HepG2 (cell line): ENCODE data around the gene CYTH1. TPM values are rescaled to one million over a fixed set of nuclear protein-coding genes. Genes with fewer than 3 reads are reported as not detected.
A peak's percentile ranks its signal among the peaks of the same experiment; 100 is the strongest.

Experiments
- ATAC-seq: fragments of 200-7000 bp; cut with Tn5 transposase; 3 replicates; pipeline ENCODE4 v1.9.1; 2020; ENCODE audit warnings: mild to moderate bottlenecking, moderate library complexity
- BruUV-seq: library from RNA; stranded (reverse); fragments of 400-500 nt; replicated peaks from 2 replicates; lab custom pipeline; 2021; lab: Mats Ljungman, UMichigan
- CTCF ChIA-PET: fragments of 300-600 bp; formaldehyde crosslinking; extraction: SDS; loops from one replicate; lab custom pipeline; 2021; ENCODE audit warnings: low total read pairs, inconsistent platforms, low intra/inter-chr PET ratio; lab: Yijun Ruan, JAX
- POLR2A ChIA-PET: fragments of 350-600 bp; sonication (Branson Sonifier 250); formaldehyde crosslinking; loops from one replicate; lab custom pipeline; 2020; ENCODE audit warnings: antibody characterized with exemption, inconsistent platforms; lab: Yijun Ruan, JAX
- DNase-seq: peaks from one replicate; pipeline ENCODE4 v3.0.0-alpha.2; 2015; ENCODE audit warnings: low spot score
- FAIRE-seq: peaks from 3 replicates; lab custom pipeline; 2011; peaks lifted over from hg19 to GRCh38; lab: Jason Lieb, UNC
- H2AFZ ChIP-seq: one replicate; pipeline ENCODE4 v1.6.1; 2011; ENCODE audit warnings: low read length, inconsistent platforms
- H3K27ac ChIP-seq: fragments of 300-600 bp; 3 replicates; pipeline ENCODE4 v1.8.0; 2011; ENCODE audit warnings: mixed run types, mild to moderate bottlenecking, mixed read lengths, low read length, inconsistent platforms; ENCODE audit not compliant: insufficient read depth; ENCODE audit errors: extremely low read length
- H3K27me3 ChIP-seq, 2 experiments: fragments of 200-600 bp in 1 of 2; 2 replicates in 1 of 2; 3 replicates in 1 of 2; pipeline versions ENCODE4 v1.6.0 to v1.8.0; 2011; ENCODE audit warnings: low read length in 2 of 2, mild to moderate bottlenecking in 2 of 2, moderate library complexity in 2 of 2, inconsistent platforms in 1 of 2; ENCODE audit not compliant: insufficient read depth in 2 of 2, control insufficient read depth in 1 of 2
- H3K36me3 ChIP-seq, 2 experiments: fragments of 200-600 bp in 1 of 2; replicated peaks in 1 of 2; 2 replicates in 1 of 2; 3 replicates in 1 of 2; pipeline versions ENCODE4 v1.5.1 to v1.8.0; 2011; ENCODE audit warnings: low read length in 2 of 2, inconsistent platforms in 1 of 2; ENCODE audit not compliant: insufficient read depth in 2 of 2, control insufficient read depth in 1 of 2
- H3K4me1 ChIP-seq: 2 replicates; pipeline ENCODE4 v1.5.1; 2012; ENCODE audit warnings: low read length, inconsistent platforms; ENCODE audit not compliant: insufficient read depth
- H3K4me2 ChIP-seq: 2 replicates; pipeline ENCODE4 v1.6.0; 2011; ENCODE audit warnings: low read depth, low read length, inconsistent platforms
- H3K4me3 ChIP-seq, 3 experiments: fragments of 200-600 bp in 1 of 3; sonication (generic), shearing (Covaris generic) in 1 of 3; replicated peaks in 1 of 3; 2 replicates each; pipeline ENCODE4 v1.5.1; 2011 to 2016; ENCODE audit warnings: low read length in 3 of 3, inconsistent platforms in 2 of 3, low read depth in 2 of 3, mild to moderate bottlenecking in 2 of 3, control low read depth in 1 of 3, mixed read lengths in 1 of 3; ENCODE audit not compliant: insufficient read depth in 1 of 3
- H3K79me2 ChIP-seq: one replicate; pipeline ENCODE4 v1.6.1; 2011; ENCODE audit warnings: low read length, inconsistent platforms; ENCODE audit not compliant: insufficient read depth
- H3K9ac ChIP-seq: 2 replicates; pipeline ENCODE4 v1.6.0; 2011; ENCODE audit warnings: mild to moderate bottlenecking, low read depth, low read length, inconsistent platforms; ENCODE audit not compliant: insufficient read depth
- H3K9me3 ChIP-seq: 2 replicates; pipeline ENCODE4 v1.5.1; 2012; ENCODE audit warnings: mild to moderate bottlenecking, low read length
- H4K20me1 ChIP-seq: 2 replicates; pipeline ENCODE4 v1.6.0; 2011; ENCODE audit warnings: inconsistent platforms, mild to moderate bottlenecking, low read length, moderate library complexity; ENCODE audit not compliant: insufficient read depth
- GATAD2A ChIP-seq: IDR thresholded peaks from 2 replicates; pipeline ENCODE4 v1.6.1; 2016
- GLI4 ChIP-seq: sonication (generic); formaldehyde crosslinking; IDR thresholded peaks from 2 replicates; pipeline ENCODE4 v1.5.1; 2020; ENCODE audit warnings: missing genetic modification reagents, mild to moderate bottlenecking, moderate library complexity, borderline replicate concordance
- MTF1 ChIP-seq: sonication (generic); formaldehyde crosslinking; IDR thresholded peaks from 2 replicates; pipeline ENCODE4 v1.5.0; 2020; ENCODE audit warnings: missing genetic modification reagents
- SATB2 ChIP-seq: sonication (generic); formaldehyde crosslinking; IDR thresholded peaks from 2 replicates; pipeline ENCODE4 v1.5.0; 2020; ENCODE audit warnings: missing genetic modification reagents
- ZNF207 ChIP-seq: fragments of 450-650 bp; IDR thresholded peaks from 2 replicates; pipeline ENCODE4 v1.6.1; 2016; ENCODE audit warnings: antibody characterized with exemption, borderline replicate concordance
- ZNF331 ChIP-seq: sonication (generic); formaldehyde crosslinking; IDR thresholded peaks from 2 replicates; pipeline ENCODE4 v1.4.0; 2020; ENCODE audit warnings: missing genetic modification reagents
- ZNF460 ChIP-seq: sonication (generic); formaldehyde crosslinking; IDR thresholded peaks from 2 replicates; pipeline ENCODE4 v1.5.1; 2020; ENCODE audit warnings: missing genetic modification reagents, mild to moderate bottlenecking, borderline replicate concordance
- WGBS: methylation state at CpG from one replicate; pipeline ENCODE4 v1.1.6; 2017; ENCODE audit warnings: low lambda C conversion rate; 5-methylcytosine and 5-hydroxymethylcytosine counted together
- in situ Hi-C: cut with HindIII; loops from 2 replicates; pipeline ENCODE4 v1.10.0; 2017; ENCODE audit warnings: low pct_unique_long_range_greater_than_20kb; ENCODE audit not compliant: extremely low pct_ligation_motif_present
- intact Hi-C: fragments of 100-400 bp; cut with micrococcal nuclease; formaldehyde crosslinking; loops from one replicate; pipeline ENCODE4 v1.10.0; 2022; ENCODE audit not compliant: unreplicated experiment
- polyA plus RNA-seq, 8 experiments: library from polyadenylated mRNA; depleted of rRNA in 3 of 8; stranded (reverse) in 7 of 8; unstranded in 1 of 8; fragments of >200 nt; fragmentation: Illumina TruSeq in 4 of 8; extraction: Trizol in 4 of 8; gene quantifications; 2 replicates each; pipeline versions ENCODE4 v1.2.1 to v1.2.3, GENCODE V29; 2011 to 2016; ENCODE audit warnings: low read depth in 4 of 8, missing spikeins in 1 of 8, mixed read lengths in 1 of 8; ENCODE audit not compliant: insufficient read depth in 1 of 8
- total RNA-seq, 5 experiments: library from RNA; depleted of rRNA; stranded (reverse); fragments of >200 nt; fragmentation: Illumina TruSeq; extraction: Trizol; gene quantifications; 2 replicates each; pipeline ENCODE4 v1.2.3, GENCODE V29; 2016; ENCODE audit warnings: low read depth in 1 of 5
- TF ChIP-seq, protein P1 (sequence below): sonication (generic); formaldehyde crosslinking; IDR thresholded peaks from 2 replicates; pipeline ENCODE4 v1.4.0; 2020; ENCODE audit warnings: missing genetic modification reagents
- TF ChIP-seq, protein P2 (sequence below): sonication (generic); formaldehyde crosslinking; IDR thresholded peaks from 2 replicates; pipeline ENCODE4 v1.4.0; 2020; ENCODE audit warnings: mild to moderate bottlenecking, missing genetic modification reagents
- TF ChIP-seq, protein P3 (sequence below): sonication (generic); formaldehyde crosslinking; IDR thresholded peaks from 2 replicates; pipeline ENCODE4 v1.5.1; 2020; ENCODE audit warnings: mild to moderate bottlenecking, missing genetic modification reagents, moderate library complexity

Gene CYTH1
- total and polyA plus RNA-seq, 2 of the 13 experiments (the other 11 are each of a cell fraction or from before 2014, with no cell fraction given) = 20.1 to 48.9 TPM

DNA sequence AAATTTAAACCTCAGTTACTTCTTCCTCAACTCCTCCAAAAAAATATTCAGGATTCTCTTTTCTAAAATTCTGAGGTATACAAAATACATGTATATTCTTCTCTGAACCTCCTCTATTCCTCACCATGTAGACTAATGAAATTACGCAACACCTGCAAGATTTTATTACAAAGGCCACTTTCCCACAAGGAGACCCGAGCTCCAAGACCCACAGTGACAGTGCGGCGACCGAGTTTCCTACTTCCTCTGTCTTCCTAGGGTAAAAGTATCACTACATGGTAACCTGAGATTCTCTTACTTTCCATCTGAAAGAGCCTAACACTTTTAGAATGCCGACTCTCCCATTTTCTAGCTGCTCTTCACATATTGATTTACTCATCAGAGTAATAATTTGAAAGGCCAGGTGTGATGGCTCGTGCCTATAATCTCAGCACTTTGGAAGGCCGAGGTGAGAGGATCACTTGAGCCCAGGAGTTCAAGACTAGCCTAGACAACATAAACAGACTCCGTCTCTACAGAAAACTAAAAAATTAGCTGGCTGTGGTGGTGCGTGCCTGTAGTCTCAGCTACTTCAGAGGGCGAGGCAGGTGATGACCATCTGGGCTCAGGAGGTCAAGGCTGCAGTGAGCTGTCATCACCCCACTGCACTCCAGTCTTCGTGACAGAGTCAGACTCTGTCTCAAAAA, 35.7 kb downstream of the CYTH1 start (continued):
- no peak; the same call in 1 of the 2 replicates for TF ChIP-seq ZNF331 (CRISPR knock-in tag)
- no peak for TF ChIP-seq MTF1
- TF ChIP-seq, all 625 proteins: peak for 86

DNA sequence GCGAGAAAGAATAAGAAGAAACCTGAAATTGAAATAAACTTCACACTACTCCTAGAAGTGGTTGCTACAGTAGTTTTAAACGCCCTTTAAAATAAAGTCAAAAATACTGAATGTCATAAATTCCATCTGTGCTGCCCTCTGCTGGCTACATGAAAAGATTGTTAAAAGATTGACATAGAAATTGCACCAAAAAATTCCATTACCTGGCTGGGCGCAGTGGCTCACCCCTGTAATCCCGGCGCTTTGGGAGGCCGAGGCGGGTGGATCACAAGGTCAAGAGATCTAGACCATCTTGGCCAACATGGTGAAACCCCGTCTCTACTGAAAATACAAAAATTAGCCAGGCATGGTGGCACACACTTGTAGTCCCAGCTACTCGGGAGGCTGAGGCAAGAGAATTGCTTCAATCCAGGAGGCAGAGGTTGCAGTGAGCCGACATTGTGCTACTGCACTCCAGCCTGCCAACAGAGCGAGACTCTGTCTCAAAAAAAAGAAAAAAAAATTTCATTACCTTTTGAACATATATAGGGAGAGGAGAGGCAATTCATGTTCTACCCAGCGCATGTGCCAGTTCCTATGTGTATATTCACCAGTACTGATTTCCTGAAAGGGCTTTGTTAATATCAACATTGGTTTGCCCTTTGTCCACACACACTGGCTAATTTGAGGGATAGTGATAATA, 36.5 kb downstream of the CYTH1 start:
- FAIRE-seq = peak; percentile 53
- H3K79me2 ChIP-seq = peaks cover 67% of the 10 kb centered on the region
- H3K27me3 ChIP-seq = no peaks in the 10 kb centered on the region
- H3K4me1 ChIP-seq = peaks cover 65% of the 10 kb centered on the region
- CTCF ChIA-PET = interaction anchor here (0.6 to 2.0 kb wide), 2 partner anchors 107 to 248 kb away, joined by 3 to 15 read pairs; no protein-coding TSS in a partner anchor
- no peak overlapping the region for H3K9ac ChIP-seq
- peak overlapping the region; percentile 76 for H3K4me2 ChIP-seq
- H3K36me3 ChIP-seq = peaks cover 1 to 4% of the 10 kb centered on the region in 2 experiments; a peak in 3 of 5 replicates
- H4K20me1 ChIP-seq = peaks cover 2% of the 10 kb centered on the region; the same call in 1 of the 2 replicates
- in situ Hi-C loops (no loop called here), intact Hi-C loops (loop anchor here (2.0 to 5.0 kb wide), 2 partner anchors 37 to 249 kb away; partner anchors contain the start of gene CYTH1)
- POLR2A ChIA-PET = no interaction called here
- no peak overlapping the region for H3K4me3 ChIP-seq
- no TSS peak for BruUV-seq
- H2AFZ ChIP-seq = no peak overlapping the region
- no peaks in the 10 kb centered on the region for H3K9me3 ChIP-seq
- ATAC-seq = no peak
- 40% methylated on average over 12 of the region's 12 CpGs for WGBS
- peak; percentile 52 for DNase-seq
- peak overlapping the region; percentile 93 for H3K27ac ChIP-seq
- no peak for TF ChIP-seq ZNF207
- 0 out of 2 replicates have a peak, but pooled peaks have one; percentile 30 for TF ChIP-seq GLI4 (CRISPR knock-in tag)
- peak; percentile 78 for TF ChIP-seq ZNF460
- TF ChIP-seq, protein P1, sequence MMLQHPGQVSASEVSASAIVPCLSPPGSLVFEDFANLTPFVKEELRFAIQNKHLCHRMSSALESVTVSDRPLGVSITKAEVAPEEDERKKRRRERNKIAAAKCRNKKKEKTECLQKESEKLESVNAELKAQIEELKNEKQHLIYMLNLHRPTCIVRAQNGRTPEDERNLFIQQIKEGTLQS (CRISPR knock-in tag) = no peak
- TF ChIP-seq SATB2 (CRISPR knock-in tag) = no peak
- TF ChIP-seq, protein P2, sequence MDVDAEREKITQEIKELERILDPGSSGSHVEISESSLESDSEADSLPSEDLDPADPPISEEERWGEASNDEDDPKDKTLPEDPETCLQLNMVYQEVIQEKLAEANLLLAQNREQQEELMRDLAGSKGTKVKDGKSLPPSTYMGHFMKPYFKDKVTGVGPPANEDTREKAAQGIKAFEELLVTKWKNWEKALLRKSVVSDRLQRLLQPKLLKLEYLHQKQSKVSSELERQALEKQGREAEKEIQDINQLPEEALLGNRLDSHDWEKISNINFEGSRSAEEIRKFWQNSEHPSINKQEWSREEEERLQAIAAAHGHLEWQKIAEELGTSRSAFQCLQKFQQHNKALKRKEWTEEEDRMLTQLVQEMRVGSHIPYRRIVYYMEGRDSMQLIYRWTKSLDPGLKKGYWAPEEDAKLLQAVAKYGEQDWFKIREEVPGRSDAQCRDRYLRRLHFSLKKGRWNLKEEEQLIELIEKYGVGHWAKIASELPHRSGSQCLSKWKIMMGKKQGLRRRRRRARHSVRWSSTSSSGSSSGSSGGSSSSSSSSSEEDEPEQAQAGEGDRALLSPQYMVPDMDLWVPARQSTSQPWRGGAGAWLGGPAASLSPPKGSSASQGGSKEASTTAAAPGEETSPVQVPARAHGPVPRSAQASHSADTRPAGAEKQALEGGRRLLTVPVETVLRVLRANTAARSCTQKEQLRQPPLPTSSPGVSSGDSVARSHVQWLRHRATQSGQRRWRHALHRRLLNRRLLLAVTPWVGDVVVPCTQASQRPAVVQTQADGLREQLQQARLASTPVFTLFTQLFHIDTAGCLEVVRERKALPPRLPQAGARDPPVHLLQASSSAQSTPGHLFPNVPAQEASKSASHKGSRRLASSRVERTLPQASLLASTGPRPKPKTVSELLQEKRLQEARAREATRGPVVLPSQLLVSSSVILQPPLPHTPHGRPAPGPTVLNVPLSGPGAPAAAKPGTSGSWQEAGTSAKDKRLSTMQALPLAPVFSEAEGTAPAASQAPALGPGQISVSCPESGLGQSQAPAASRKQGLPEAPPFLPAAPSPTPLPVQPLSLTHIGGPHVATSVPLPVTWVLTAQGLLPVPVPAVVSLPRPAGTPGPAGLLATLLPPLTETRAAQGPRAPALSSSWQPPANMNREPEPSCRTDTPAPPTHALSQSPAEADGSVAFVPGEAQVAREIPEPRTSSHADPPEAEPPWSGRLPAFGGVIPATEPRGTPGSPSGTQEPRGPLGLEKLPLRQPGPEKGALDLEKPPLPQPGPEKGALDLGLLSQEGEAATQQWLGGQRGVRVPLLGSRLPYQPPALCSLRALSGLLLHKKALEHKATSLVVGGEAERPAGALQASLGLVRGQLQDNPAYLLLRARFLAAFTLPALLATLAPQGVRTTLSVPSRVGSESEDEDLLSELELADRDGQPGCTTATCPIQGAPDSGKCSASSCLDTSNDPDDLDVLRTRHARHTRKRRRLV (CRISPR knock-in tag) = no peak
- TF ChIP-seq, protein P3, sequence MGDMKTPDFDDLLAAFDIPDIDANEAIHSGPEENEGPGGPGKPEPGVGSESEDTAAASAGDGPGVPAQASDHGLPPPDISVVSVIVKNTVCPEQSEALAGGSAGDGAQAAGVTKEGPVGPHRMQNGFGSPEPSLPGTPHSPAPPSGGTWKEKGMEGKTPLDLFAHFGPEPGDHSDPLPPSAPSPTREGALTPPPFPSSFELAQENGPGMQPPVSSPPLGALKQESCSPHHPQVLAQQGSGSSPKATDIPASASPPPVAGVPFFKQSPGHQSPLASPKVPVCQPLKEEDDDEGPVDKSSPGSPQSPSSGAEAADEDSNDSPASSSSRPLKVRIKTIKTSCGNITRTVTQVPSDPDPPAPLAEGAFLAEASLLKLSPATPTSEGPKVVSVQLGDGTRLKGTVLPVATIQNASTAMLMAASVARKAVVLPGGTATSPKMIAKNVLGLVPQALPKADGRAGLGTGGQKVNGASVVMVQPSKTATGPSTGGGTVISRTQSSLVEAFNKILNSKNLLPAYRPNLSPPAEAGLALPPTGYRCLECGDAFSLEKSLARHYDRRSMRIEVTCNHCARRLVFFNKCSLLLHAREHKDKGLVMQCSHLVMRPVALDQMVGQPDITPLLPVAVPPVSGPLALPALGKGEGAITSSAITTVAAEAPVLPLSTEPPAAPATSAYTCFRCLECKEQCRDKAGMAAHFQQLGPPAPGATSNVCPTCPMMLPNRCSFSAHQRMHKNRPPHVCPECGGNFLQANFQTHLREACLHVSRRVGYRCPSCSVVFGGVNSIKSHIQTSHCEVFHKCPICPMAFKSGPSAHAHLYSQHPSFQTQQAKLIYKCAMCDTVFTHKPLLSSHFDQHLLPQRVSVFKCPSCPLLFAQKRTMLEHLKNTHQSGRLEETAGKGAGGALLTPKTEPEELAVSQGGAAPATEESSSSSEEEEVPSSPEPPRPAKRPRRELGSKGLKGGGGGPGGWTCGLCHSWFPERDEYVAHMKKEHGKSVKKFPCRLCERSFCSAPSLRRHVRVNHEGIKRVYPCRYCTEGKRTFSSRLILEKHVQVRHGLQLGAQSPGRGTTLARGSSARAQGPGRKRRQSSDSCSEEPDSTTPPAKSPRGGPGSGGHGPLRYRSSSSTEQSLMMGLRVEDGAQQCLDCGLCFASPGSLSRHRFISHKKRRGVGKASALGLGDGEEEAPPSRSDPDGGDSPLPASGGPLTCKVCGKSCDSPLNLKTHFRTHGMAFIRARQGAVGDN (CRISPR knock-in tag) = peak; percentile 53
- TF ChIP-seq GATAD2A (CRISPR knock-in tag) = peak; percentile 39; the same call in 1 of the 2 replicates
